HTERT RPE-1 (cell line): ENCODE measurements around the gene ANKRD33B.
"Not testable (repeated sequence)": the region's sequence is repeated elsewhere in the genome, so short reads cannot be mapped to it uniquely, and the experiment has no call there.

Source experiments
- in situ Hi-C: fragments of 300-500 bp; cut with MboI; formaldehyde crosslinking; loops from 4 replicates; pipeline ENCODE4 v1.14.3; 2020; ENCODE audit warnings: low sequenced_read_pairs

The ANKRD33B gene

GRCh38 chr5:10612251-10612650 is 48.4 kb downstream of the ANKRD33B start:
- in situ Hi-C loops = no loop called here

DNA sequence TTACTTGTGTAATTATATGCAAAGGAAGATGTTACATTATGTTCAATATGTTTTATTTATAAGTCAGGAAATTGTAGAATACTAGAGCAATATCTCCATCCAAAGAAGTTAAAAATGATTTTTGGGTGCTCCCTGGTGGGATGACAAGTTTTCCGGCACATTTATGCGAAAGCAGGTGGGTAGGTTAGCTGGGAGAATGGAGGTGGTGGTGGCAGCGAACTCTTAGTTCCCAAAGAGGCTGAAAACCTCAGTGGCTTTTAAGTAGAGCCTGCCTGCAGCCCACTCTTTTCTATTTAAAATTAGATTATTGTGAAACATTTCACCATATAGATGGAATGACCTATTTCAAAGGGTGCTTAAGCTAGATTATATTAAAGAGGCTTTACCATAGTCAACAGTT is 51.8 kb downstream of the ANKRD33B start:
- in situ Hi-C loops = no loop called here

DNA sequence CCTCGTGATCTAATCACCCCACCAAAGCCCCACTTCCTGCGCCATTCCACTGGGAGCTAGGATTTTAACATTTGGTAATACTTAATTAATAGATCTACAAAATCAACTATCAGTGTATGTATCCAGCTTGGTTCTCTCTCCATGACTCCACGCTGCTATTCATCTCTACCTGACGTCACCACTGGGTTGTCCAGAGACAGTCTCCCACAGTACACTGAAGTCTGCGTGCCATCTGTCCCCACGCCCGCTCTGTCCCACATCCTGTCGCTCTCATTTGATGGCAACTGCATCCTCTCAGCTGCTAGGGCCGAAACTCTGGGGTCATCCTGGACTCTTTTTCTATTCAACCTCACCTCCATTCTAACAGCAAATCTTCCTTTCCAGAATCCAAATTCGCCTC is 53.2 kb downstream of the ANKRD33B start:
- in situ Hi-C loops = no loop called here

GRCh38 chr5:10618311-10618710 is 54.4 kb downstream of the ANKRD33B start:
- in situ Hi-C loops = no loop called here

DNA sequence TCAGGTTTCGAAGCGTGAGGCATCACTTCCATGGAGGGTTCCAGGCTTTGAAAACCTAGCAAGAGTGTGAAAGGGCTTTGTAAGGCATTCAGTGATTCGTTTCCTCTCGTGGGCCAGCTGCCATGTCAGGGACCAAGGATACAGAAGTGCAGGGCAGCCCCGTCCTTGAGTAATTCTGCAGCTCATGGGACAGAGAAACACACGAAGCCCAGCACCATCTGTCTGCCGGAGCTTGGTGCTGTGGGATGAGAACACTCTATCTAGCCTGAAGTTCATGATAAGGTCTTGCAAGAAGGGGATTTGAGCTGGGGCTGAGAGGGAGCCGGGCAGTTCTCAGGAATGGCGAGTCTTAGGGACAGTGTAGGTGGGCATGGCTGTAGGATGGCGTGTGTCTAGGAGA is 55.8 kb downstream of the ANKRD33B start:
- in situ Hi-C loops = no loop called here

GRCh38 chr5:10620346-10620745 is 56.5 kb downstream of the ANKRD33B start:
- in situ Hi-C loops = no loop called here

DNA sequence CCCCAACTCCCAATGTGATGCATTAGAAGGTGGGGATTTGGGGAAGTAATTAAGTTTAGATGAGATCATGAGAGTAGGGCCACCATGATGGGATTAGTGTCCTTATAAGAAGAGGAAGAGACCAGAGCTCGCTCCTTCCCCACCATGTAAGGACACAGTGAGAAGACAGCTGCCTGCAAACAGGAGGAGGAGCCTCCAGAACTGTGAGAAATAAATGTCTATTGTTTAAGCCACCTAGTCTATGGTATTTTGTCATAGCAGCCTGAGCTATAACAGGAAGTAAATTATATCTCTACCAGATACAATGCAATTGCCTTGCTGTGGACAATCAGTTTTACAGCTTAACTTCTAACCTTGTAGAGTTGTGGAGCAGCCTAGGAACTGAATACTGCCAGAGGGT is 58.0 kb downstream of the ANKRD33B start:
- in situ Hi-C loops = no loop called here

GRCh38 chr5:10622810-10623209 is 58.9 kb downstream of the ANKRD33B start:
- in situ Hi-C loops = no loop called here

- in situ Hi-C loops = no loop called here
These were observed 59.5 kb downstream of the ANKRD33B start for GRCh38 chr5:10623305-10623910.

DNA sequence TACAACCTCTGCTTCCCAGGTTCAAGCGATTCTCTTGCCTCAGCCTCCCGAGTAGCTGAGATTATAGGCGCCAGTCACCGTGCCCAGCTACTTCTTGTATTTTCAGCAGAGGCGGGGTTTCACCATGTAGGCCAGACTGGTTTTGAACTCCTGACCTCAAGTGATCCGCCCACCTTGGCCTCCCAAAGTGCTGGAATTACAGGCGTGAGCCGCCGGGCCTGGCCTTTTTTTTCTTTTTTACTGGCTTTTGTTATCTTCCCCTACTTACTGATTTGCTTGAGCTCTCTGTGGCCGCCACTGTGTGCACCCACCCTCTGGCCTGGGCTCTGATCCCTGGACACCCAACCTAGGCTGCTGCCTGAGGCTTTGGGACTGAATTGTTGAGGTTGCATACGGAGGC is 60.3 kb downstream of the ANKRD33B start:
- in situ Hi-C loops = no loop called here

- in situ Hi-C loops = no loop called here
These were observed 60.8 kb downstream of the ANKRD33B start for GRCh38 chr5:10624679-10625078.

GRCh38 chr5:10625700-10626472 is 62.0 kb downstream of the ANKRD33B start:
- in situ Hi-C loops = no loop called here

DNA sequence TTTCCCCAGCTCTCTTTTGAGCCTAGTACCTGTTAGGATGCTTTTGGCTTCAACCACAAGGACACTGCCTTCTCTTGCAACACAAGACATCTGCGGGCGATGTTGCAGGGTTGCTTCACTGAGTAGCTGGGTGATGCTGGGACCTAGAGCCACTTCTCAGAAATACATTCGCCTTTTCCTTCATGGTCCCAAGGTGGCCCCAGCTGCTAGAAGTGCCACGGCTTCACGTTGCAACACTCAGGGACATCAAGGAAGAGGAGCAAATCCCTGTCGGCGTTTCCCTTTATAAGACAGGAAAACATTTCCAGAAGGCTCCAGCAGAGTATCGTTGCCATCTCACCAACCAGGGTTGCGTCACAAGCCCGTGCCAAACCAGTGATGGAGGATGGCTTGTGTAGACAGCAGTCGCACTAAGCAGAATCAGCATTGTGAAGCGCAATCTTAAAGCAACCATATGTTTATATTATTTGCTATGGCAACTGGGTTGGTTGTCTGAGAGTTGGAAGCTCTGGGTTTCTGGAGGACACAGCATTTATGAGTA is 62.7 kb downstream of the ANKRD33B start:
- in situ Hi-C loops = no loop called here

GRCh38 chr5:10627160-10627701 is 63.4 kb downstream of the ANKRD33B start:
- in situ Hi-C loops = no loop called here

DNA sequence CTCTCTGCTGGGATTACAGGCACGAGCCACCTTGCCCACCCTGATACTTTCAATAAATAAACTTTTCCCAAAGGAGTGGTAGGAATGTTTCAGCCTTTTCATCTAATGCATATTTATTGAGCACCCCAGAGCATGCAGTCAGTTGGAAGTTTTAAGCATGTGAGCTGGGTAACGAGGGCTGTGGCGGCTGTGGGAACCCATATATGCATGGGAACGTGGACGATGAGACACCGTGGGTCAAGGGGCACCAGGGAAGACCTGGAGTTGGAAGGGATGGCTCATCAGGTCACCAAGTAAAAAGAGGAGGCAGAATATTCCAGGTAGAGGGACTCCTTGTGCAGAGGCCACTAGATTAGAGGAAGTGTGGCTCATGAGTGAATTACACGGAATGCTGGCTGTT is 64.7 kb downstream of the ANKRD33B start:
- in situ Hi-C loops = no loop called here

GRCh38 chr5:10629682-10630081 is 65.8 kb downstream of the ANKRD33B start:
- in situ Hi-C loops = no loop called here

DNA sequence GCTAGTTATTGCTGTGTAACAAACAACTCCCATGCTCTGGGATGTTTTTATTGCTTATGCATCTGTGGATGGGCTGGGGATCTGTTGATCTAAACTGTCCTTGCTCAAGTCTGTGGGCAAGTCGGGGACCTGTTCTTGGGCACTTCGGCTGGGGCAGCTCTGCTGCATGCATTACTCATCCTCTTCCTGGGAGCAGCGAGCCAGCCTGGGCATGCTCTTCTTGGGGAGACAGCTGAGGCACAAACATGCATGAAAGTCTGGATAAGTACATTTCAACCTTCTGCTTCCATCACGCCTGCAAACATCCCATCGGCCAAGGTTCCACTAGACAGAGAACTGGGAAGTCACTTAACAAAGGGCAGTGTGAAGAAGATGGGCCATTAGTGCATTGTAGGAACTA is 66.3 kb downstream of the ANKRD33B start:
- in situ Hi-C loops = no loop called here

GRCh38 chr5:10630744-10631143 is 66.9 kb downstream of the ANKRD33B start:
- in situ Hi-C loops = not testable (repeated sequence)

DNA sequence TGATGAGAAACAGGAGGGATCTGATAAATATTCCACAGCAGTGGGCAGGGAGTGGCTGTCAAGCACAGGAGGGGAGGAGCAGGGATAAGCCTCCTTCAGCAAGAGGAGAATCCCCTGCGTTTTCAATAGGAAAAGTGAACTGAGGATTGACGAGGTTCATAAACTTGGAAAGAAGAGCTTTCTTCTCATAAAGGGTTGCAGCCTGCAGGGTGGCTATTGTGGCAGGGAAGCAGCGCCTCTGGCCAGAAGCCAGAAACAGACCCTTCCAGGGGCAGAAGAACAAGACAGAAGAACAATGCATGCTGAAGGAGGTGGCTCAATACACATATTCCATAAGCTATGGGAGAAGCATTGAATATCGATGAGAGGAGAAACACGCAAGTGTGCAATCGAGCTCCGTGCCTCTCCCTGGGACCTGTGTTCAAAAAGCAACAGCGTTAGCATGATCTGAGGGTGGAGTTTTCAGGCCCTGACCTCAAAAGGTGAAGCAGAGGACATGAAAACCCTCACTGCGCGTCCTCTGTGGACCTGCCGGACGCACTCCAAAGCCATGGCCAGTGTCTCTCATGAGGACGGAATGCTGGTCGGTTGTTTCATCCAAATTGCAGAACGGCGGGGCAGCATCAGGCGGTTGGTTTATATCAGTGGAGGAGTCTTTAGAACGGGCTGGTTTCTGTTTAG is 67.6 kb downstream of the ANKRD33B start:
- in situ Hi-C loops = no loop called here

DNA sequence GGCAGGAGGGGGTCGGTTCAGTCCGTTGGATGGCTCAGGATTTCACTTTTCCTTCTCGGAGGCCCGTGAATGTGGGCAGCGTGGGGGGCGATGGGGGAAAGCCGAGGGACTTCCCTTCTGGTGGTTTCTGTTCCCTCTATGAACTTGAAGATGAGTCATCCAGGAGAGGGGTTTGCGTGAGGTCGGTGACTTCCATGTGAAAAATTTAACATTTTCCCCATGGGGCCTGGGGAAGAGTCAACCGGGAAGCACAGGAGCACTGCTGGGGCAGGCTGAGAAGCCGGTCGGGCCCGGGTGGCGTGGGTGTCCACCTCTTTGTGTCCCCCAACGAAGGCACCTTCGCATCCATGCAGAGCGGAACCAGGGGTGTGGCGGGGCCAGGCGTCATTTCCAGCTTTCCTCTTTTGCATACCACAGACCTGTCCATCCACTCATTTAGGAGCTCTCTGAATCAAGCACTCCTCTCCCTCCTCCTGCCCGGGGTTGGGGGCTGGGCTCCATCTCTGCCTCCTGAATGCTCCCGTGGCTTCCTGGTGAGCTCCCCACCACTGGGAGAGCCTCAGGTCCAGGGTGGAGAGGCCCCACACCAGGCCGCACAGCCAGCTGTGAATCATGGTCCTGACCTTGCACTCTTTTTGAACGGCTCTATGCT is 68.4 kb downstream of the ANKRD33B start:
- in situ Hi-C loops = no loop called here
